Liver (tissue), 9 donors: ENCODE results near the gene OR6P1. TPM values are rescaled to one million over a fixed set of nuclear protein-coding genes. Genes with fewer than 3 reads are reported as not detected.

Source experiments
- DNase-seq: peaks from one replicate; pipeline ENCODE4 v3.0.0-alpha.2; 2017; ENCODE audit warnings: low spot score
- H3K27ac ChIP-seq, 2 donors: one replicate each; pipeline ENCODE4 v1.7.0; 2013; ENCODE audit warnings: inconsistent platforms in 2 of 2, low read length in 2 of 2, control low read depth in 1 of 2, low read depth in 1 of 2, mild to moderate bottlenecking in 1 of 2
- H3K27me3 ChIP-seq, 4 donors: one replicate each; pipeline versions ENCODE4 v1.6.1 to v1.7.0; 2013; ENCODE audit warnings: low read length in 3 of 4, inconsistent platforms in 1 of 4, mild to moderate bottlenecking in 1 of 4, moderate library complexity in 1 of 4; ENCODE audit not compliant: control insufficient read depth in 4 of 4, insufficient read depth in 4 of 4
- H3K36me3 ChIP-seq, 4 donors: one replicate each; pipeline versions ENCODE4 v1.6.1 to v1.7.0; 2013; ENCODE audit warnings: low read length in 3 of 4, mild to moderate bottlenecking in 3 of 4, low read depth in 1 of 4, moderate library complexity in 1 of 4; ENCODE audit not compliant: control insufficient read depth in 4 of 4, insufficient read depth in 3 of 4
- H3K4me1 ChIP-seq, 4 donors: one replicate each; pipeline versions ENCODE4 v1.6.1 to v1.7.0; 2013; ENCODE audit warnings: low read length in 3 of 4, mild to moderate bottlenecking in 3 of 4, moderate library complexity in 1 of 4; ENCODE audit not compliant: control insufficient read depth in 4 of 4, insufficient read depth in 4 of 4
- H3K4me3 ChIP-seq, 3 donors: one replicate each; pipeline versions ENCODE4 v1.6.1 to v1.7.0; 2013; ENCODE audit warnings: low read length in 3 of 3, control low read depth in 1 of 3, low read depth in 1 of 3, mild to moderate bottlenecking in 1 of 3
- H3K9ac ChIP-seq, 2 donors: one replicate each; pipeline ENCODE4 v1.7.0; 2013; ENCODE audit warnings: low read length in 2 of 2, mild to moderate bottlenecking in 2 of 2, moderate library complexity in 2 of 2, control low read depth in 1 of 2, low read depth in 1 of 2
- H3K9me3 ChIP-seq, 4 donors: one replicate each; pipeline versions ENCODE4 v1.6.1 to v1.7.0; 2013; ENCODE audit warnings: low read length in 3 of 4; ENCODE audit not compliant: control insufficient read depth in 4 of 4
- EGR1 ChIP-seq, 2 donors: IDR thresholded peaks; 2 replicates each; pipeline ENCODE4 v1.6.1; 2016 to 2018; ENCODE audit warnings: antibody characterized with exemption in 2 of 2, low read depth in 2 of 2
- GABPA ChIP-seq, 2 donors: IDR thresholded peaks in 1 of 2; conservative IDR thresholded peaks in 1 of 2; 2 replicates each; pipeline ENCODE4 v1.6.1; 2016; ENCODE audit warnings: antibody characterized with exemption in 2 of 2, mild to moderate bottlenecking in 1 of 2, moderate library complexity in 1 of 2
- HNF4A ChIP-seq, 2 donors: conservative IDR thresholded peaks; 2 replicates each; pipeline ENCODE4 v1.6.1; 2016; ENCODE audit warnings: antibody characterized with exemption in 2 of 2, mild to moderate bottlenecking in 2 of 2
- HNF4G ChIP-seq: IDR thresholded peaks from 2 replicates; pipeline ENCODE4 v1.6.1; 2016; ENCODE audit warnings: antibody characterized with exemption
- NR2F2 ChIP-seq: IDR thresholded peaks from 2 replicates; pipeline ENCODE4 v1.6.1; 2016; ENCODE audit warnings: antibody characterized with exemption
- RAD21 ChIP-seq, 2 donors: IDR thresholded peaks; 2 replicates each; pipeline ENCODE4 v1.6.1; 2016; ENCODE audit warnings: antibody characterized with exemption in 2 of 2, mild to moderate bottlenecking in 2 of 2
- RXRA ChIP-seq, 2 donors: IDR thresholded peaks; 2 replicates each; pipeline ENCODE4 v1.6.1; 2017 to 2018; ENCODE audit warnings: antibody characterized with exemption in 2 of 2, mild to moderate bottlenecking in 1 of 2
- SP1 ChIP-seq: IDR thresholded peaks from 2 replicates; pipeline ENCODE4 v1.6.1; 2018; ENCODE audit warnings: antibody characterized with exemption, mild to moderate bottlenecking
- TAF1 ChIP-seq: conservative IDR thresholded peaks from 2 replicates; pipeline ENCODE4 v1.6.1; 2016; ENCODE audit warnings: antibody characterized with exemption, mild to moderate bottlenecking
- YY1 ChIP-seq: IDR thresholded peaks from 2 replicates; pipeline ENCODE4 v1.6.1; 2016; ENCODE audit warnings: antibody characterized with exemption, mild to moderate bottlenecking
- WGBS: extraction: QIAGEN DNeasy Blood & Tissue Kit; methylation state at CpG from one replicate; pipeline ENCODE4 v1.1.7; 2013; 5-methylcytosine and 5-hydroxymethylcytosine counted together
- polyA plus RNA-seq, 2 donors: library from polyadenylated mRNA; stranded (reverse) in 1 of 2; unstranded in 1 of 2; fragments of 200-250 nt in 1 of 2; fragments of >200 nt in 1 of 2; fragmentation: Nextera tagmentation in 1 of 2; extraction: Ambion mirVana in 1 of 2; gene quantifications; one replicate each; pipeline versions ENCODE4 v1.2.1 to v1.2.3, GENCODE V29; 2013 to 2015
- total RNA-seq, 2 donors: library from RNA; depleted of rRNA; stranded (reverse); fragments of >200 nt; gene quantifications; one replicate each; pipeline ENCODE4 v1.2.3, GENCODE V29; 2014
- TF ChIP-seq, protein P1 (sequence below): IDR thresholded peaks from 2 replicates; pipeline ENCODE4 v1.6.1; 2016; ENCODE audit warnings: antibody characterized with exemption
- TF ChIP-seq, protein P2 (sequence below): IDR thresholded peaks from 2 replicates; pipeline ENCODE4 v1.6.1; 2016; ENCODE audit warnings: antibody characterized with exemption, mild to moderate bottlenecking
- TF ChIP-seq, protein P3 (sequence below): fragments of 150-350 bp; IDR thresholded peaks from 2 replicates; pipeline ENCODE4 v1.5.1; 2017; ENCODE audit warnings: improper control_type of control experiment, low read depth, low read length; ENCODE audit not compliant: missing input control
- TF ChIP-seq, protein P4 (sequence below): IDR thresholded peaks from 2 replicates; pipeline ENCODE4 v1.6.1; 2016; ENCODE audit warnings: antibody characterized with exemption
- donor health status: healthy.
- donor health status: healthy.
- donor health status: healthy.
- donor health status: healthy.
- donor health status: healthy.

The OR6P1 gene
- total and polyA plus RNA-seq, 4 donors = not detected

DNA sequence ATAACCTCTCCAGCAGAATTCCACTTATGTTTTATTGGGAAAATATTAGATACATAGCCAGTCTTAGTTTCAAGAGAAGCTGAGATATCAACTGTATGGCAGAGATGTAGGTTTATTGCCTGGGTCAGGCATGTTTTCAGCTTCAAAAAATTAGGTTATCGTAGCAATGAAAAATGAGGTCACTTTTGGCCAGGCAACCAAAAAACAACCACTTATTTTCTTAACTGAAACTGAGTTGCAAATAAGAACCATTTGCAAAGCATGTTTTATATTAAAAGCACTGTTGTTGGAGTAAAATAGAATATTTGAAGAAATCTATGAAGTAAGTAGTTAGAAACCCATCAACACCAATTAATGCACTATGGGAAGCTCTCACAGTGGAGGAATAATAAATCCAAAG, 10.7 kb downstream of the OR6P1 start:
- no peaks in the 10 kb centered on the region for H3K36me3 ChIP-seq
- 76% methylated on average over 1 of the region's 1 CpG for WGBS
- no peak overlapping the region for H3K4me3 ChIP-seq
- H3K4me1 ChIP-seq = no peaks in the 10 kb centered on the region
- H3K9me3 ChIP-seq = no peaks in the 10 kb centered on the region
- no peak overlapping the region for H3K27ac ChIP-seq
- no peak overlapping the region for H3K9ac ChIP-seq
- TF ChIP-seq SP1 = no peak
- no peak for DNase-seq
- peaks cover 0 to 4% (median 0%) of the 10 kb centered on the region in 4 donors for H3K27me3 ChIP-seq

DNA sequence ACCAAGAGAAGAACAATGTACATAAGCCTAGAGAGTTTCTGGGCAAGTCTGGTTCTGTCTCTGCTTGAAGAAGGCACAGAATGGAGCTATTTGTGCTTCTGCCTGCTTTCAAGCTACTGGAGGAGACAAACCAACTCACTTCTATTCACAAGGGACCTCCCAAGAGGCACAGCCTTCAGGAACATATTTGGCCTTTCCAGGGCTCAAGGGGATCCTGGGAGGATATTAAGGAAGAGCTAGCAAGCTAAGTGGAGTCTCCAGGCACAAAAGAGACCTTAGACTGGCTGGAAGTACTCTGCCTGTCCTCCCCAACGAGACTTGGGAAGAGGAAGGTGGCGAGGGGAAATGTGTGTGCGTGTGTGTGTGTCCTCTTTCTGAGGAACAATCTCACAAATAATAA, 16.0 kb downstream of the OR6P1 start, which contains the start of gene OR6Y1:
TSS of gene OR6Y1 (minus strand) at position 54 of the 400 bp plus-strand sequence. CDS start 6,300 bp downstream, outside the sequence.
- no peak for TF ChIP-seq YY1
- TF ChIP-seq HNF4G = no peak
- TF ChIP-seq SP1 = no peak
- no peak for TF ChIP-seq EGR1 (IDR thresholded peaks at IDR 0.05; ENCODE audit: low read depth in 2 of 2)
- TF ChIP-seq, protein P1, sequence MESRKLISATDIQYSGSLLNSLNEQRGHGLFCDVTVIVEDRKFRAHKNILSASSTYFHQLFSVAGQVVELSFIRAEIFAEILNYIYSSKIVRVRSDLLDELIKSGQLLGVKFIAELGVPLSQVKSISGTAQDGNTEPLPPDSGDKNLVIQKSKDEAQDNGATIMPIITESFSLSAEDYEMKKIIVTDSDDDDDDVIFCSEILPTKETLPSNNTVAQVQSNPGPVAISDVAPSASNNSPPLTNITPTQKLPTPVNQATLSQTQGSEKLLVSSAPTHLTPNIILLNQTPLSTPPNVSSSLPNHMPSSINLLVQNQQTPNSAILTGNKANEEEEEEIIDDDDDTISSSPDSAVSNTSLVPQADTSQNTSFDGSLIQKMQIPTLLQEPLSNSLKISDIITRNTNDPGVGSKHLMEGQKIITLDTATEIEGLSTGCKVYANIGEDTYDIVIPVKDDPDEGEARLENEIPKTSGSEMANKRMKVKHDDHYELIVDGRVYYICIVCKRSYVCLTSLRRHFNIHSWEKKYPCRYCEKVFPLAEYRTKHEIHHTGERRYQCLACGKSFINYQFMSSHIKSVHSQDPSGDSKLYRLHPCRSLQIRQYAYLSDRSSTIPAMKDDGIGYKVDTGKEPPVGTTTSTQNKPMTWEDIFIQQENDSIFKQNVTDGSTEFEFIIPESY = no peak
- no peak for TF ChIP-seq HNF4A (conservative IDR thresholded peaks at IDR 0.05)
- Histone ChIP-seq H3K9me3 (no peaks in the 10 kb centered on the region), H3K36me3 (no peaks in the 10 kb centered on the region), H3K4me3 (no peak within 1 kb of the TSS), H3K4me1 (no peaks in the 10 kb centered on the region), H3K9ac (no peak within 1 kb of the TSS), H3K27ac (no peak within 1 kb of the TSS), H3K27me3 (peaks cover 0 to 2% (median under 1%) of the 10 kb centered on the region in 4 donors)
- WGBS = 74% methylated on average over 3 of the region's 3 CpGs
- DNase-seq = no peak

DNA sequence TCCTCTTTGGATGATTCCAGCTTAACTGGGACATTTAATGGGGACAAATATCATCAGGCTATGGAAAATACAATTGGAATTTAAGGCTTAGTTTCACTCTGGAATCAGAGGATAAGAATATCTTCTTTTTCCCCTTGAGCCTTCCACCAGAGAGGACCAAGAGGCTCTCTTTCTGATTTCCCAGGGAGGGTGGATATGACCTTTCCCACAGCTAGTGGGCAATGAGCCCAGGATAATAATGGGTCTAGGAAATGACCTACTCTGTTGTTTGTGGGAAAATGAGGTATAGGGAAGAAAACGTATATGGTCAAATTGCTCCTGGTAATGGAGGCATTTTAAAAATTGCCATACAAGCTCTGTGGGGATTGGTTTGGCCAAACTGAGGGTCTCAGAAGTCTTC, 18.1 kb downstream of the OR6P1 start:
- 67% methylated on average over 1 of the region's 1 CpG for WGBS
- Histone ChIP-seq H3K4me3 (no peak overlapping the region), H3K4me1 (no peaks in the 10 kb centered on the region), H3K9ac (no peak overlapping the region), H3K27me3 (peaks cover 0 to 2% (median under 1%) of the 10 kb centered on the region in 4 donors), H3K27ac (no peak overlapping the region), H3K36me3 (no peaks in the 10 kb centered on the region), H3K9me3 (no peaks in the 10 kb centered on the region)
- no peak for DNase-seq
- TF ChIP-seq, protein P2, sequence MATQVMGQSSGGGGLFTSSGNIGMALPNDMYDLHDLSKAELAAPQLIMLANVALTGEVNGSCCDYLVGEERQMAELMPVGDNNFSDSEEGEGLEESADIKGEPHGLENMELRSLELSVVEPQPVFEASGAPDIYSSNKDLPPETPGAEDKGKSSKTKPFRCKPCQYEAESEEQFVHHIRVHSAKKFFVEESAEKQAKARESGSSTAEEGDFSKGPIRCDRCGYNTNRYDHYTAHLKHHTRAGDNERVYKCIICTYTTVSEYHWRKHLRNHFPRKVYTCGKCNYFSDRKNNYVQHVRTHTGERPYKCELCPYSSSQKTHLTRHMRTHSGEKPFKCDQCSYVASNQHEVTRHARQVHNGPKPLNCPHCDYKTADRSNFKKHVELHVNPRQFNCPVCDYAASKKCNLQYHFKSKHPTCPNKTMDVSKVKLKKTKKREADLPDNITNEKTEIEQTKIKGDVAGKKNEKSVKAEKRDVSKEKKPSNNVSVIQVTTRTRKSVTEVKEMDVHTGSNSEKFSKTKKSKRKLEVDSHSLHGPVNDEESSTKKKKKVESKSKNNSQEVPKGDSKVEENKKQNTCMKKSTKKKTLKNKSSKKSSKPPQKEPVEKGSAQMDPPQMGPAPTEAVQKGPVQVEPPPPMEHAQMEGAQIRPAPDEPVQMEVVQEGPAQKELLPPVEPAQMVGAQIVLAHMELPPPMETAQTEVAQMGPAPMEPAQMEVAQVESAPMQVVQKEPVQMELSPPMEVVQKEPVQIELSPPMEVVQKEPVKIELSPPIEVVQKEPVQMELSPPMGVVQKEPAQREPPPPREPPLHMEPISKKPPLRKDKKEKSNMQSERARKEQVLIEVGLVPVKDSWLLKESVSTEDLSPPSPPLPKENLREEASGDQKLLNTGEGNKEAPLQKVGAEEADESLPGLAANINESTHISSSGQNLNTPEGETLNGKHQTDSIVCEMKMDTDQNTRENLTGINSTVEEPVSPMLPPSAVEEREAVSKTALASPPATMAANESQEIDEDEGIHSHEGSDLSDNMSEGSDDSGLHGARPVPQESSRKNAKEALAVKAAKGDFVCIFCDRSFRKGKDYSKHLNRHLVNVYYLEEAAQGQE = no peak
- TF ChIP-seq TAF1 (no peak), EGR1 (IDR thresholded peaks at IDR 0.05; ENCODE audit: low read depth in 2 of 2) (no peak), SP1 (no peak), GABPA (IDR thresholded peaks at IDR 0.05 in 1 of 2, conservative IDR thresholded peaks at IDR 0.05 in 1 of 2) (no peak), YY1 (no peak), HNF4G (no peak), RXRA (IDR thresholded peaks at IDR 0.05) (no peak), NR2F2 (no peak), RAD21 (IDR thresholded peaks at IDR 0.05) (no peak)
- TF ChIP-seq, protein P1 = no peak
- TF ChIP-seq, protein P3, sequence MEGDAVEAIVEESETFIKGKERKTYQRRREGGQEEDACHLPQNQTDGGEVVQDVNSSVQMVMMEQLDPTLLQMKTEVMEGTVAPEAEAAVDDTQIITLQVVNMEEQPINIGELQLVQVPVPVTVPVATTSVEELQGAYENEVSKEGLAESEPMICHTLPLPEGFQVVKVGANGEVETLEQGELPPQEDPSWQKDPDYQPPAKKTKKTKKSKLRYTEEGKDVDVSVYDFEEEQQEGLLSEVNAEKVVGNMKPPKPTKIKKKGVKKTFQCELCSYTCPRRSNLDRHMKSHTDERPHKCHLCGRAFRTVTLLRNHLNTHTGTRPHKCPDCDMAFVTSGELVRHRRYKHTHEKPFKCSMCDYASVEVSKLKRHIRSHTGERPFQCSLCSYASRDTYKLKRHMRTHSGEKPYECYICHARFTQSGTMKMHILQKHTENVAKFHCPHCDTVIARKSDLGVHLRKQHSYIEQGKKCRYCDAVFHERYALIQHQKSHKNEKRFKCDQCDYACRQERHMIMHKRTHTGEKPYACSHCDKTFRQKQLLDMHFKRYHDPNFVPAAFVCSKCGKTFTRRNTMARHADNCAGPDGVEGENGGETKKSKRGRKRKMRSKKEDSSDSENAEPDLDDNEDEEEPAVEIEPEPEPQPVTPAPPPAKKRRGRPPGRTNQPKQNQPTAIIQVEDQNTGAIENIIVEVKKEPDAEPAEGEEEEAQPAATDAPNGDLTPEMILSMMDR = no peak
- TF ChIP-seq, protein P4, sequence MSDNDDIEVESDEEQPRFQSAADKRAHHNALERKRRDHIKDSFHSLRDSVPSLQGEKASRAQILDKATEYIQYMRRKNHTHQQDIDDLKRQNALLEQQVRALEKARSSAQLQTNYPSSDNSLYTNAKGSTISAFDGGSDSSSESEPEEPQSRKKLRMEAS = no peak
